Thoracic aorta (tissue), 2 donors: ENCODE results near the gene LSM14A. TPM values are rescaled to one million over a fixed set of nuclear protein-coding genes. Genes with fewer than 3 reads are reported as not detected.
A peak's percentile ranks its signal among the peaks of the same experiment; 100 is the strongest.

Source experiments
- ATAC-seq: fragments of 150-250 bp; one replicate; pipeline ENCODE4 v1.8.0; 2017; ENCODE audit warnings: low read depth; ENCODE audit not compliant: insufficient number of reproducible peaks, low FRiP score
- DNase-seq: peaks from one replicate; pipeline ENCODE4 v3.0.0-alpha.2; 2020; ENCODE audit warnings: low spot score
- H3K27ac ChIP-seq, 2 donors: fragments of 200-600 bp; sonication (generic); 1 replicate in 1 of 2; 2 replicates in 1 of 2; pipeline ENCODE4 v1.5.1; 2016; ENCODE audit warnings: mild to moderate bottlenecking in 2 of 2, moderate library complexity in 2 of 2
- H3K27me3 ChIP-seq: fragments of 200-600 bp; sonication (generic); replicated peaks from 2 replicates; pipeline ENCODE4 v1.6.0; 2016; ENCODE audit warnings: mild to moderate bottlenecking; ENCODE audit not compliant: insufficient read depth
- H3K36me3 ChIP-seq: fragments of 200-600 bp; sonication (generic); one replicate; pipeline ENCODE4 v1.5.1; 2016
- H3K4me1 ChIP-seq, 2 donors: fragments of 200-600 bp; sonication (generic); 1 replicate in 1 of 2; 2 replicates in 1 of 2; pipeline versions ENCODE4 v1.5.1 to v1.6.0; 2016; ENCODE audit warnings: low read depth in 2 of 2, mild to moderate bottlenecking in 1 of 2; ENCODE audit not compliant: control insufficient read depth in 1 of 2
- H3K4me3 ChIP-seq: fragments of 200-600 bp; sonication (generic); 2 replicates; pipeline ENCODE4 v1.5.1; 2016; ENCODE audit warnings: mild to moderate bottlenecking
- H3K9me3 ChIP-seq: fragments of 200-600 bp; sonication (generic); 2 replicates; pipeline ENCODE4 v1.5.1; 2016
- total RNA-seq, 2 donors: library from RNA; depleted of rRNA; stranded (reverse); fragments of >200 nt; gene quantifications; one replicate each; pipeline versions ENCODE4 v1.1.0 to v1.2.3, GENCODE V29; 2016
- TF ChIP-seq, protein P1 (sequence below): fragments of 200-600 bp; sonication (generic); IDR thresholded peaks from one replicate; pipeline ENCODE4 v1.5.1; 2019; ENCODE audit warnings: antibody characterized with exemption

Gene LSM14A
- total RNA-seq, 2 donors from 2014 or later, result 79.1 to 133 TPM

DNA sequence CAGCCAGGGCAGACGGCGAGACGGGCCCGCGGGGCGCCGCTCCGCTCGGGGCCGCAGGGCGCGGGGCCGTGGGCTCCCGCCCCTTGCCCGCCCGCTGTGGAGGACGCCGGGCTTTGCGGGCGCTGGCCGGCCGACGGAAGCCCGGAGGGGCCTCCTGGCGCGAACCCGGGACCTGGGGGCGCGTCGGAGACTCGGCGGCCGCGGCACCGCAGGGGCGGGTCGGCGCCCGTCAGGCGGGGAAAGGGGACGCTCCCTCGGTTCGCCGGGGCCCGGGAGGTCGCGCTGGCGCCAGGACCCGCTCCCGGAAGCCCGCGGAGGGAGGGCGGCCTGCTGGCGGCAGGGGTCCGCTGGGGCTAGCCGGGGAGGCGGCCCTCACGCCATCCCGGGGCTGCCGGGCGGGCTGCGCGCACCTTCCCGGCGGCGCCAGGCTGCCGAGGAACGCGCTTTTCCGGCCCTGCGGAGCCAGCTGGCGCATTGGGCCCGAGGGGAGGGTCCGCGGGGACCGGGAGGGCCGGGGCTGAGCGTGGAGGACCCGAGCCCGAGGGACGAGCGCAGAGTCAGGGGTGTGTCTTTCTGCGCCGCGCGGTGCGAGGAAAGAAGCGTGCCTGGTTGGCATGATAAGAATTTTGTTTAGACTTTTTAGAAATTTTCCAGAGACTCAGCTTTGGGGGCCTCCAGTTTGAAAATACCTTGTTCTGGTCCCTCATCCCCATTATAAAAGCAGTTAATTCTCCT, 82.6 kb downstream of the LSM14A start:
- Histone ChIP-seq H3K4me1 (peaks cover 22 to 29% of the 10 kb centered on the region in 2 donors), H3K9me3 (no peaks in the 10 kb centered on the region), H3K4me3 (peak overlapping the region; percentile 97), H3K36me3 (no peaks in the 10 kb centered on the region), H3K27me3 (no peaks in the 10 kb centered on the region), H3K27ac (peak overlapping the region; percentile 76 to 87)
- DNase-seq, result no peak
- ATAC-seq, result peak; percentile 35
- TF ChIP-seq, protein P1, sequence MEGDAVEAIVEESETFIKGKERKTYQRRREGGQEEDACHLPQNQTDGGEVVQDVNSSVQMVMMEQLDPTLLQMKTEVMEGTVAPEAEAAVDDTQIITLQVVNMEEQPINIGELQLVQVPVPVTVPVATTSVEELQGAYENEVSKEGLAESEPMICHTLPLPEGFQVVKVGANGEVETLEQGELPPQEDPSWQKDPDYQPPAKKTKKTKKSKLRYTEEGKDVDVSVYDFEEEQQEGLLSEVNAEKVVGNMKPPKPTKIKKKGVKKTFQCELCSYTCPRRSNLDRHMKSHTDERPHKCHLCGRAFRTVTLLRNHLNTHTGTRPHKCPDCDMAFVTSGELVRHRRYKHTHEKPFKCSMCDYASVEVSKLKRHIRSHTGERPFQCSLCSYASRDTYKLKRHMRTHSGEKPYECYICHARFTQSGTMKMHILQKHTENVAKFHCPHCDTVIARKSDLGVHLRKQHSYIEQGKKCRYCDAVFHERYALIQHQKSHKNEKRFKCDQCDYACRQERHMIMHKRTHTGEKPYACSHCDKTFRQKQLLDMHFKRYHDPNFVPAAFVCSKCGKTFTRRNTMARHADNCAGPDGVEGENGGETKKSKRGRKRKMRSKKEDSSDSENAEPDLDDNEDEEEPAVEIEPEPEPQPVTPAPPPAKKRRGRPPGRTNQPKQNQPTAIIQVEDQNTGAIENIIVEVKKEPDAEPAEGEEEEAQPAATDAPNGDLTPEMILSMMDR, result no peak

DNA sequence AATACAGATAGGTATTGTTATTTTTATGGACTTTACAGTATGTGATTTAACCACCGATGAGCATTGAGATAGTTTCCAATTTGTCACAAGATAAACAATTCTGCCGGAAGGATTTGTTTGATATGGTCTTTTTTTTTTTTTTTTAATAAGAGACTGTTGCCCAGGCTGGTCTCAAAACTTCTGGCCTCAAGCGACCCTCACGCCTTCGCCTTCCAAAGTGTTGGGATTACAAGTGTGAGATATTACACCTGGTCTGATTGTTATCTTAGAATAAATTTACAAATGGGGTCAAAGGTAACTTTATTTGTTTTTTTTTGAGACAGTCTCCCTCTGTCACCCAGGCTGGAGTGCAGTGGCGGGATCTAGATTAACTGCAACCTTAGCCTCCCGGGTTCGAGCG, 83.2 kb downstream of the LSM14A start:
- no peaks in the 10 kb centered on the region for H3K36me3 ChIP-seq
- TF ChIP-seq, protein P1, result no peak
- H3K27me3 ChIP-seq, result no peaks in the 10 kb centered on the region
- DNase-seq, result no peak
- H3K9me3 ChIP-seq, result no peaks in the 10 kb centered on the region
- H3K4me1 ChIP-seq, result peaks cover 23 to 36% of the 10 kb centered on the region in 2 donors
- H3K4me3 ChIP-seq, result peak overlapping the region; percentile 97
- ATAC-seq, result no peak
- H3K27ac ChIP-seq, result peak overlapping the region; percentile 76 to 87

DNA sequence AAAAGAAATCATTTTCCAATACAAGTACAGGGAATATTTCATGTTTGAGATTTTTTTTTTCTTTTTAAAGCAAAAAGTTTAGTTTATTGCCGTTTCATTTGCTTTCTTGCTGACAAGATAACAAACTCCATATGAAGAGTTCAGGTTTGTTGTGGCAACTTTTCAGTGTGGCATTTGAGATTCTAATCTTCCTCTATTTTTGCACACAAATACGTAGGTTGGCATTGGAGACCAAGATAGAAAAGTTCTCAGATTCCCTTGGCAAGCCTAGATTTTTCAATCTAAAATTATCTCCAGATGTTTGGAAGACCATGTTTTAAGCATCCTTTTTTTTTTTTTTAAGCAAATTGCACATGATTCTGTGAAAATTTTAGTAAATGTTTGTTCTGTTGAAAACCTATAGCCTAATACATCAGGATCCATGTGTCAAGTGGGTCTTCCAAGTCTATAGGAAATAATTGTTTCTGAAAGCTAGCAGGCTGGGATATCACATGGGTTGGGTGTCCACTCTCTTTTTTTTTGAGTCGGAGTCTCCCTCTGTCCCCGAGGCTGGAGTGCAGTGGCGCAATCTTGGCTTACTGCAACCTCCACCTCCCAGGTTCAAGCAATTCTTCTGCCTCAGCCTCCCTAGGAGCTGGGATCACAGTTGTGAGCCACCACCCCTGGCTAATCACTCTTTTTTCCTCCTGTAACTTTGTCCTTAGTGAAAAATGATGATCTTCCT, 84.7 kb downstream of the LSM14A start:
- H3K4me3 ChIP-seq, result no peak overlapping the region
- no peak for ATAC-seq
- H3K9me3 ChIP-seq, result no peaks in the 10 kb centered on the region
- H3K36me3 ChIP-seq, result no peaks in the 10 kb centered on the region
- peaks cover 31 to 50% of the 10 kb centered on the region in 2 donors for H3K4me1 ChIP-seq
- TF ChIP-seq, protein P1, result no peak
- peak overlapping the region; percentile 38 to 87 for H3K27ac ChIP-seq
- DNase-seq, result no peak
- no peaks in the 10 kb centered on the region for H3K27me3 ChIP-seq

DNA sequence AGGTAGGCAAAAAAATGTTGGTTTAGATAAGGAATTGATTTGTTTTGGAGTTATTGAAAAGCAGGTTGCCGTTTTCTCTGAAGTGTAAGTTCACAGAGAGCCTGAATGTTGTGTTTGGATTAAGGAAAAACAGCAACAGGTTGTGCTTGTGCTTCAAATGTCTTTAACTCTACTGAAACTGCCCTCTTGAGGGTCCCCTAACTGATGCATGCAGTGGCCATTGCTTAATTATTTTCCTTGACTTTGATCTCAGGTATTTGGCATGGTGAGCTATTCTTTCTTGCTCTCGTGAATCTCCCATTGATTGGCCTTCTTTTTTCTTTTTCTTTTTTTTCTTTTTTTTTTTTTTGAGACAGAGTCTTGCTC, 85.2 kb downstream of the LSM14A start:
- Histone ChIP-seq H3K27me3 (no peaks in the 10 kb centered on the region), H3K9me3 (no peaks in the 10 kb centered on the region), H3K4me3 (no peak overlapping the region), H3K27ac (peak overlapping the region in 1 of 2 donors; percentile 87), H3K4me1 (peaks cover 31 to 51% of the 10 kb centered on the region in 2 donors), H3K36me3 (no peaks in the 10 kb centered on the region)
- no peak for ATAC-seq
- TF ChIP-seq, protein P1, result no peak
- DNase-seq, result no peak

DNA sequence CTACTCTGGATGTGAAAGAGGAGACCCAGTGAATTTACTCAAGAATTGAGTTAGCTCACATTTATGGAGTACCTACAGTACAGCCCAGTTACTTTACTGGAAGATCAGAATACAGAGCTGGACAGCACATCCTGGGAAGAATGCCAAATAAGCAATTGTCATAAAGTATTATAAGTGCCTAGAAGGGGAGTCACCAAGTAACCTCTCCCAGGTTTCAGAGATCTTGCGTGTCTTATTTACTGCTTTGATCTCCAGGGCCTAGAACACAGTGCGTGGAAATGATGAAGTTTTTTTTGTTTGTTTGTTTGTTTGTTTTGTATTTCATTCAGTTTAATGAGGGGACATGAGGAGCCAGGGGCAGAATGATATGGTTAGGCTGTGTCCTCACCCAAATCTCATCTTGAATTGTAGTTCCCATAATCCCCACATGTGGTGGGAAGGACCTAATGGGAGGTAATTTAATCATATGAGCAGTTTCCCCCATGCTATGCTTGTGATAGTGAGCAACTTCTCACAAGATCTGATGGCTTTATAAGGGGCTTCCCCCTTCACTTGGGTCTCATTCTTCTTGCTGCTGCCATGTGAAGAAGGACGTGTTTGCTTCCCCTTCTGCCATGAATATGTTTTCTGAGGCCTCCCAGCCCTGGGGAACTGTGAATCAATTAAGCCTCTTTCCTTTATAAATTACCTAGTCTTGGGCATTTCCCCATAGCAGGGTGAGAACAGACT, 87.2 kb downstream of the LSM14A start:
- H3K4me1 ChIP-seq, result peaks cover 31 to 62% of the 10 kb centered on the region in 2 donors
- H3K27ac ChIP-seq, result no peak overlapping the region
- no peaks in the 10 kb centered on the region for H3K36me3 ChIP-seq
- DNase-seq (no peak), ATAC-seq (no peak)
- TF ChIP-seq, protein P1, result no peak
- H3K9me3 ChIP-seq, result no peaks in the 10 kb centered on the region
- no peak overlapping the region for H3K4me3 ChIP-seq
- no peaks in the 10 kb centered on the region for H3K27me3 ChIP-seq
